ENCODE data around the gene GPR119.
"Not testable (repeated sequence)": the region's sequence is repeated elsewhere in the genome, so short reads cannot be mapped to it uniquely, and the experiment has no call there.

Gene GPR119

DNA sequence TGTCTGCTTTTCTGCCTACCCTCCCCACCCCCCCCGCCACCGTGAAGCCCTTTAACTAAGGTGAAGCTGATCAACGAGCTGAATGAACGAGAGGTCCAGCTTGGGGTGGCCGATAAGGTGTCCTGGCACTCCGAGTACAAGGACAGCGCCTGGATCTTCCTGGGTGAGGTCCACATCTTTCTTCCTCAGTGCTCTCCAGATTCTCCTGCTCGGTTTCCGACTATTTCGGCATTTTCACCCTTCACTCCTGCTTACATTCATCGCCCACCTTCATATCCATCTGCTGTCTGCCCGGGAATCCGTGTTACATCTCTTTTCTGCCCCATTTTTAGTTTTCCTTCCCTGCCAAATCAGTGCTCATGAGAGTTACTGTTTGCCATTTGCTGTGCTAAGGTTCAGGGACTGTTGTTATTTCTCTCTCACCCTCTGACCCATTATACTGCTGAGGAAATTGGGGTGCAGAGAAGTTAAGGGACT is 16.8 kb upstream of the GPR119 start:
- no peak for DNase-seq (ENCODE audit: insufficient read length, low spot score)
- FAIRE-seq: peak; percentile 26
- TF ChIP-seq POLR2AphosphoS5 (IDR thresholded peaks at IDR 0.05; ENCODE audit: low read depth, low read length) (no peak), PAX5 (IDR thresholded peaks at IDR 0.05; ENCODE audit: insufficient read depth, low read length, severe bottlenecking) (no peak), POU2F2 (IDR thresholded peaks at IDR 0.05; ENCODE audit: low read depth, low read length) (no peak), TAF1 (IDR thresholded peaks at IDR 0.05; ENCODE audit: low read depth, low read length) (no peak), SPI1 (IDR thresholded peaks at IDR 0.05; ENCODE audit: low read depth, low read length) (no peak), POLR2A (IDR thresholded peaks at IDR 0.05; ENCODE audit: low read depth, low read length) (no peak)

DNA sequence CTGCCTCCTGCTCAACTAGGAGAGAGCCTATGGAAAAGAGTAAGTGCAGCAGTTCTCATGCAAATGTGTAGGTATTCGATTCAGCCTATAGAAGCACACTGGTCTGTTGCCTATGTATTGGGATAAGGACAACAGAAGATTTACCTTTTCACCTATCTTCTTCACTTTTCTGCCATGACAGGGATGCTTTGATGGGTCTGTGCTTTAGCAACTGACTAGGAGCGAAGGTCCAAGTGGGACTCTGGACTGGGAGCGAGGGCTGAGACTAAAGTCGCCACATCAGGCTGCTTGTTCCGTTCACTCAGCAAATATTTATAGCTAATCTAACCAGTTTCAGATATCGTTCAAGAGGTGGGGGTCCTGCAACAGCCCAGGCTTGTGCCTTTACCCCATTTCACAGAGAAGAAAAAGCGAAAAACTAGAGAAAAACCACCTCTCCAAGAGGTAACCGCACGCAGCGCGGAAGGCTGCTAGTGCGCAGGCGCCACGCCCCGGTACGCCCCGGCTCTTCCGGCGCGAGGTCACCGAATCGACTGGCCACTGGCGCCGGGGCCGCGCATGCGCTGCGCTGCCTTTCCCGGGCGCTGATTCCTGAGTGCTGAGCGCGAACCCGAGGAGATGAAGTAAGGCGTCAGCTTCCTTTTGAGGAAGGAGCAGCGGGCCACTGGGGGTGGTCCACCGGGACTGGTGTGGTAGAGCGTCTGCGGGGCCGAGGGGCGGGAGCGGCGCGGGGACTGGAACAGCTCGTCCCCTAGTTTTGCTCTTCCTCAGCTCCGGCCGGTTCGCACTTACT is 16.1 kb upstream of the GPR119 start, which contains the start of gene RBMX2:
Gene RBMX2 (plus strand): TSS at position 573 of the 793 bp plus-strand sequence. CDS start 46 bp downstream, at position 619.
- peak; percentile 69 for DNase-seq (ENCODE audit: insufficient read length, low spot score)
- peak; percentile 97 for FAIRE-seq
- TF ChIP-seq TAF1 (IDR thresholded peaks at IDR 0.05; ENCODE audit: low read depth, low read length): no peak
- TF ChIP-seq SPI1 (IDR thresholded peaks at IDR 0.05; ENCODE audit: low read depth, low read length): no peak
- no peak for TF ChIP-seq PAX5 (IDR thresholded peaks at IDR 0.05; ENCODE audit: insufficient read depth, low read length, severe bottlenecking)
- TF ChIP-seq POLR2AphosphoS5 (IDR thresholded peaks at IDR 0.05; ENCODE audit: low read depth, low read length): peak; percentile 41; the same call in 1 of the 2 replicates
- TF ChIP-seq POLR2A (IDR thresholded peaks at IDR 0.05; ENCODE audit: low read depth, low read length): peak; percentile 44; the same call in 1 of the 2 replicates
- TF ChIP-seq POU2F2 (IDR thresholded peaks at IDR 0.05; ENCODE audit: low read depth, low read length): no peak

DNA sequence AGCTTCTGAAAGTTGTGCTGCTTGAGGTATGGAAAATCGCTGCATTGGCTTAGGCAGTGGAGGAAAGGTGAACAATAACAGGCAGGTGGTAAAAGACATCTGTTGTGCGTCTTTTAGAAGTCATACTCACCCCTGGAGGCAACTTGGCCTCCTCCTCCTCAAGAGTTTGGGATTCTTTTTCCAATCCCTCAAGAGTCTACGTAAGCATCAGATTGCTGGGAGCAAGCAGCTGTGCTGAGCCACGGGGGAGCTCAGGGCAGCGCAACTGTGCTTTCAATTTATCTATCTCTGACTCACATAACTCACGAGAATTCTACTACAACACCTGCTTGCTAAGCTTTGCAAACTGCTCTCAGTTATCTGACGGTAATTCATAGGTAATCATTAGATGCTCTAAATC is 9.9 kb upstream of the GPR119 start:
- DNase-seq (ENCODE audit: insufficient read length, low spot score): no peak
- no peak for FAIRE-seq
- TF ChIP-seq PAX5 (IDR thresholded peaks at IDR 0.05; ENCODE audit: insufficient read depth, low read length, severe bottlenecking): no peak
- TF ChIP-seq SPI1 (IDR thresholded peaks at IDR 0.05; ENCODE audit: low read depth, low read length): no peak
- TF ChIP-seq POU2F2 (IDR thresholded peaks at IDR 0.05; ENCODE audit: low read depth, low read length): no peak
- TF ChIP-seq TAF1 (IDR thresholded peaks at IDR 0.05; ENCODE audit: low read depth, low read length): no peak
- TF ChIP-seq POLR2A (IDR thresholded peaks at IDR 0.05; ENCODE audit: low read depth, low read length): no peak
- TF ChIP-seq POLR2AphosphoS5 (IDR thresholded peaks at IDR 0.05; ENCODE audit: low read depth, low read length): no peak

DNA sequence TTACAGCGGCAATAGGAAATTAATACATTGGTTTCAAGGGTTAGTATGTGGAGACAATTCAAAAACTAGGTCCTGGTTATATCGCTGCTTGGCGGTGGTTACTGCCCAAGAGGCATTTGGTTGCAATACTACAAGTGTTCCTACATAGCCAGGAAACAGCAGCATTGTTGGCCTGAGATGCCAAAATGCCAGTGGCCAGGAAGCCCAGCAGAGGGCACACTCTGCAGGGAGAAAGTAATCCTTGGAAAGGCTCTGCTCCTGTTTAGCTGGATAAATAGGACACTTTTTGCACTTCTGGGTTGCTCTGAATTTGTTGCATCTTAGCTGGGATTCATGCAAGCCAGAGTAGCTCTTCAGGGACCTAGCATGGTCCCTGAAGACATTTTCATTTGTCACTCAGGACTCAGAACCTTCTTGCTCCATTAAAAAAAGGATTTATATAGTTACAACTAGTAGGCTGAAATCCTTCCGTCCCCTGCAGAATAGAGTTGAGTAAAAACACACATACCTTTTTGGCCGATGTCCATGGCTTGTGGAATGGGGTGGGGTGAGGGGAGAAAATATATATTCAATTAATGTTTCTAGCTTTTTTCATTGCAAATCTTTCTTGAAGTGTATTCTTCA is 8.1 kb upstream of the GPR119 start:
- TF ChIP-seq POLR2A (IDR thresholded peaks at IDR 0.05; ENCODE audit: low read depth, low read length): no peak
- no peak for TF ChIP-seq POLR2AphosphoS5 (IDR thresholded peaks at IDR 0.05; ENCODE audit: low read depth, low read length)
- no peak for TF ChIP-seq POU2F2 (IDR thresholded peaks at IDR 0.05; ENCODE audit: low read depth, low read length)
- TF ChIP-seq PAX5 (IDR thresholded peaks at IDR 0.05; ENCODE audit: insufficient read depth, low read length, severe bottlenecking): no peak
- TF ChIP-seq TAF1 (IDR thresholded peaks at IDR 0.05; ENCODE audit: low read depth, low read length): no peak
- TF ChIP-seq SPI1 (IDR thresholded peaks at IDR 0.05; ENCODE audit: low read depth, low read length): no peak
- DNase-seq (ENCODE audit: insufficient read length, low spot score): no peak
- FAIRE-seq: no peak

DNA sequence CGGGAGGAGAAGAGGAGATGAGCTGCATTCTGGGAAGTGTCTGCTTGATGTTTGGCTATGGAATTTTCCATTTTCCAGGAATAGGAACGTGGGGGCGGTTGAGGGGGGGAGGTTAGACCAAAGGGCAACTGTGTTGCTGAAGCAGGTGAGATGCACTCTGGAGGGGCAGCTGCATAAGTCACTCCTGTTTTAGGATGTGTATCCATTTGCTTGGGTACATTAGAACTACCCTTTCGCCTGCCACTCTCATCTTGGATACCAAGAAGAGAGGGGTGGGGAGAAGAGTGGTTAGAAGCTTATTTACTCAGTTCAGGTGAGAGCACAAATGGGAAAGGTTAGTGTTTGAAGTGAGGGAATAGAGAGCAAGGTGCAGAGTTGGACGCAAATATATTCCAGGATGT is 934 bp upstream of the GPR119 start:
- TF ChIP-seq POLR2AphosphoS5 (IDR thresholded peaks at IDR 0.05; ENCODE audit: low read depth, low read length): no peak
- no peak for TF ChIP-seq PAX5 (IDR thresholded peaks at IDR 0.05; ENCODE audit: insufficient read depth, low read length, severe bottlenecking)
- TF ChIP-seq POLR2A (IDR thresholded peaks at IDR 0.05; ENCODE audit: low read depth, low read length): no peak
- TF ChIP-seq SPI1 (IDR thresholded peaks at IDR 0.05; ENCODE audit: low read depth, low read length): no peak
- no peak for TF ChIP-seq POU2F2 (IDR thresholded peaks at IDR 0.05; ENCODE audit: low read depth, low read length)
- no peak for TF ChIP-seq TAF1 (IDR thresholded peaks at IDR 0.05; ENCODE audit: low read depth, low read length)
- FAIRE-seq (no peak), DNase-seq (ENCODE audit: insufficient read length, low spot score) (no peak)

DNA sequence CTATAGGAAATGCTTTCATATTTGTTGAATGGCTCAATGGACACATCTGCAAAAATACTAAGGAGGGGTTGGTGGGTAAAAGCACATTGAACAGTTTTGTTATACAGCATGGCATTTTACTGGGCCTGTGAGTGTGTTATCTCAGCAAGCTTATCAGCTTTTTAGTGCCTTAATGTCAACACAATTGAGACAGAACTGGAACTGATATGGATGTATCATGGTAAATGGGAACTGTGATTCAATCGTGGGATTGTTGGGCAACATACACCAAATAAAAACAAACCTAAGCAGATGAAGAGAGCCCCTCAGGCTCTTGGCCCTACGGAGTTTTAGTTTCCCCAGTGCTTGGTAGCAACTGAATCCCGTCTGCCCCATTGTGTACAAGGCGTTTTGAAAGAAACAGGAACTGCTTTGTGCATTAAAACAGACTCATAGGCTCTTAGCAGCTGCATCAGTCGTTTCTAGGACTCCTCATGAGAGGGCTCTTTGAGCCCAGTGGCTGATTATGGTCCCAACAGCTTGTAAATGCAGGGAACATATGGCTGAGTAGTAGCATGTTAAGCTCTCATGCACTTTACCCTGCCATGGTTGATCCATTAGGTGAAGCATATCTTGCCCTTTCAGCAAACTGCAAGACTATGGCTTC is 7.3 kb downstream of the GPR119 start:
- DNase-seq (ENCODE audit: insufficient read length, low spot score): no peak
- FAIRE-seq: no peak
- TF ChIP-seq PAX5 (IDR thresholded peaks at IDR 0.05; ENCODE audit: insufficient read depth, low read length, severe bottlenecking) (no peak), POU2F2 (IDR thresholded peaks at IDR 0.05; ENCODE audit: low read depth, low read length) (no peak), SPI1 (IDR thresholded peaks at IDR 0.05; ENCODE audit: low read depth, low read length) (no peak), POLR2AphosphoS5 (IDR thresholded peaks at IDR 0.05; ENCODE audit: low read depth, low read length) (no peak), POLR2A (IDR thresholded peaks at IDR 0.05; ENCODE audit: low read depth, low read length) (no peak), TAF1 (IDR thresholded peaks at IDR 0.05; ENCODE audit: low read depth, low read length) (no peak)

DNA sequence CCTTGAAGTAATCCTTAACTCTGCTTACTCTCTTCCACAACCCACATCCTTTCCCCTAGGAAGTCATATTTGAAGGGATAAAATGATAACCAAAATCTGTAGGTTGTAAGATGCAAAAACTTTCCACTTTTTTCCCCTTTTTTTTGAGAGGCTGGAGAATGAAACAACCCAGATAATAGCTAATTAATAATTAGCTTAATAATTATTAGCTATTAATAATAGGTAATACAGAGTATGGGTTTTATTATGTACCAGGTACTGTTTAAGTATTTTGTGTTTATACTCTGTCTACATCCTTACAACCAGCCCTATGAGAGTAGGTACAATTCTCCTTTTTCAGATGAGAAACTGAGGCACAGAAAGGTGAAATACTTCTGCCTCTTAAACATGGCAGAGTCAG is 9.4 kb downstream of the GPR119 start:
- FAIRE-seq (no peak), DNase-seq (ENCODE audit: insufficient read length, low spot score) (no peak)
- TF ChIP-seq PAX5 (IDR thresholded peaks at IDR 0.05; ENCODE audit: insufficient read depth, low read length, severe bottlenecking) (no peak), TAF1 (IDR thresholded peaks at IDR 0.05; ENCODE audit: low read depth, low read length) (no peak), POU2F2 (IDR thresholded peaks at IDR 0.05; ENCODE audit: low read depth, low read length) (no peak), POLR2AphosphoS5 (IDR thresholded peaks at IDR 0.05; ENCODE audit: low read depth, low read length) (no peak), SPI1 (IDR thresholded peaks at IDR 0.05; ENCODE audit: low read depth, low read length) (no peak), POLR2A (IDR thresholded peaks at IDR 0.05; ENCODE audit: low read depth, low read length) (no peak)

DNA sequence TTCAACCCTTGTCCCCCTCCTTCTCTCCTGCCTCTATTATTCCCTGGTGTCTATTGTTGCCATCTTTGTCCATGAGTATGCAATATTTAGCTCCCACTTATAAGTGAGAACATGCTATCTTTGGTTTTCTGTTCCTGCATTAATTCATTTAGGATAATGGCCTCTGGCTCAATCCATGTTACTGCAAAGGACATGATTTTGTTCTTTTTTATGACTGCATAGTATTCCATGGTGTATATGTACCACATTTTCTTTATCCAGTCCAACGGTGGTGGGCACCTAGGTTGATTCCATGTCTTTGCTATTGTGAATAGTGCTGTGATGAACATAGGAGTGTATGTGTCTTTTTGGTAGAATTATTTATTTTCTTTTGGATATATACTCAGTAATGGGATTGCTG is 33.4 kb downstream of the GPR119 start:
- not testable (repeated sequence) for FAIRE-seq

DNA sequence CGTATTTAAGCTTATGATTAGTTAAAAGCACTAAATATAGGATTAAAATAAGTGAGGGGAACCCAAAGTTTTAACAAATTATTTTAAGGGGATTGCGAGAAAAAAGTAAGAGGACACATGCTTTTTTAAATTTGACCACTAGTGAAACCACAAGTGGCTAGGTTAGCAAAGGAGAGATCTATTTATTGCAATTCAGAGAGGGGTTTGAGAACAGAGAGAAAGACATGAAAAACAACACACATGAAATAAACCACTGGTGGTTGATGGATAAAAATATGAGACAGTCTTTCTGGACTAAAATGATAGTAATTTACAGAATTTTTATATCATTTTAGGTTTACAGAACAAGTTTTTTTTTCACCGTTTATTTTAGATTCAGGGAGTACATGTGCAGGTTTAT is 33.9 kb downstream of the GPR119 start:
- FAIRE-seq (no peak), DNase-seq (ENCODE audit: insufficient read length, low spot score) (no peak)
- TF ChIP-seq POLR2A (IDR thresholded peaks at IDR 0.05; ENCODE audit: low read depth, low read length): no peak
- TF ChIP-seq SPI1 (IDR thresholded peaks at IDR 0.05; ENCODE audit: low read depth, low read length): no peak
- no peak for TF ChIP-seq POLR2AphosphoS5 (IDR thresholded peaks at IDR 0.05; ENCODE audit: low read depth, low read length)
- no peak for TF ChIP-seq POU2F2 (IDR thresholded peaks at IDR 0.05; ENCODE audit: low read depth, low read length)
- TF ChIP-seq TAF1 (IDR thresholded peaks at IDR 0.05; ENCODE audit: low read depth, low read length): no peak
- no peak for TF ChIP-seq PAX5 (IDR thresholded peaks at IDR 0.05; ENCODE audit: insufficient read depth, low read length, severe bottlenecking)

More for the DNA sequence above, 33.4 kb downstream of the GPR119 start:
- DNase-seq (ENCODE audit: insufficient read length, low spot score): not testable (repeated sequence)

Measured in GM12891 (cell line).